CD4-positive, alpha-beta T cell (primary cell): Measurements from ENCODE around the gene PRKN. TPM values are rescaled to one million over a fixed set of nuclear protein-coding genes. Genes with fewer than 3 reads are reported as not detected.

Source experiments
- ATAC-seq: fragments of 200-7000 bp; cut with Tn5 transposase; one replicate; pipeline ENCODE4 v1.10.0; 2022; ENCODE audit warnings: mild to moderate bottlenecking; ENCODE audit not compliant: poor library complexity
- CTCF ChIA-PET: fragments of 350-600 bp; sonication (Branson Sonifier 250); formaldehyde crosslinking; loops from one replicate; lab custom pipeline; 2021; ENCODE audit warnings: antibody characterized with exemption, inconsistent platforms; lab: Charles Lee
- POLR2A ChIA-PET: fragments of 350-600 bp; sonication (Branson Sonifier 250); formaldehyde crosslinking; loops from one replicate; lab custom pipeline; 2021; ENCODE audit warnings: antibody characterized with exemption, inconsistent platforms; lab: Charles Lee
- DNase-seq, 14 experiments: peaks; one replicate each; pipeline ENCODE4 v3.0.0-alpha.2; 2013 to 2020; ENCODE audit warnings: mixed read lengths in 2 of 14
- H3K27ac ChIP-seq, 2 donors: one replicate each; pipeline versions ENCODE4 v1.5.1 to v1.7.0; 2013; ENCODE audit warnings: low read length in 2 of 2, low read depth in 1 of 2, mild to moderate bottlenecking in 1 of 2
- H3K27me3 ChIP-seq, 2 experiments: 1 replicate in 1 of 2; 2 replicates in 1 of 2; pipeline versions ENCODE4 v1.6.1 to v1.7.0; 2013; ENCODE audit warnings: low read length in 2 of 2, control low read depth in 1 of 2, mild to moderate bottlenecking in 1 of 2, moderate library complexity in 1 of 2; ENCODE audit not compliant: insufficient read depth in 2 of 2, control insufficient read depth in 1 of 2
- H3K36me3 ChIP-seq: one replicate; pipeline ENCODE4 v1.6.1; 2013; ENCODE audit warnings: low read length, control low read depth; ENCODE audit not compliant: insufficient read depth
- H3K4me1 ChIP-seq: one replicate; pipeline ENCODE4 v1.6.1; 2013; ENCODE audit warnings: low read length, control low read depth; ENCODE audit not compliant: insufficient read depth
- H3K4me3 ChIP-seq: one replicate; pipeline ENCODE4 v1.5.1; 2013; ENCODE audit warnings: mild to moderate bottlenecking, low read length, moderate library complexity
- H3K9me3 ChIP-seq, 2 experiments: 1 replicate in 1 of 2; 2 replicates in 1 of 2; pipeline versions ENCODE4 v1.6.1 to v1.7.0; 2013; ENCODE audit warnings: low read length in 2 of 2, mild to moderate bottlenecking in 2 of 2, control low read depth in 1 of 2, moderate library complexity in 1 of 2; ENCODE audit not compliant: control insufficient read depth in 1 of 2, insufficient read depth in 1 of 2
- H3K27ac Mint-ChIP-seq: one replicate; pipeline ENCODE4 v1.8.0; 2020; ENCODE audit warnings: mixed read lengths
- H3K27me3 Mint-ChIP-seq: one replicate; pipeline ENCODE4 v1.8.0; 2021; ENCODE audit warnings: mixed read lengths
- H3K36me3 Mint-ChIP-seq: one replicate; pipeline ENCODE4 v1.8.0; 2021; ENCODE audit warnings: low read depth, mixed read lengths
- H3K4me1 Mint-ChIP-seq: one replicate; pipeline ENCODE4 v1.8.0; 2021; ENCODE audit warnings: low read depth, mixed read lengths
- H3K4me3 Mint-ChIP-seq: one replicate; pipeline ENCODE4 v1.8.0; 2020; ENCODE audit warnings: mild to moderate bottlenecking, mixed read lengths
- H3K9me3 Mint-ChIP-seq: one replicate; pipeline ENCODE4 v1.8.0; 2020; ENCODE audit warnings: mixed read lengths
- CTCF ChIP-seq: fragments of 200-600 bp; IDR thresholded peaks from one replicate; pipeline ENCODE4 v1.8.0; 2022; ENCODE audit warnings: antibody characterized with exemption, mild to moderate bottlenecking
- intact Hi-C, 2 experiments: fragments of 100-400 bp; cut with DNase I in 1 of 2; cut with micrococcal nuclease in 1 of 2; formaldehyde crosslinking; loops; one replicate each; pipeline versions ENCODE4 v1.15.1 to v1.9.0; 2023 to 2025; cut with DNase I, micrococcal nuclease
- total RNA-seq, 174 experiments: library from RNA in 2 of 174; stranded (reverse) in 2 of 174; gene quantifications; one replicate each; pipeline ENCODE4 v1.2.3 and lab custom pipeline; 2021 to 2026

Gene PRKN
- total RNA-seq, 2 experiments from 2014 or later, result 5.2 to 5.4 TPM

GRCh38 chr6:161663682-161664081, 1063.9 kb downstream of the PRKN start:
- ATAC-seq (no peak), DNase-seq (no peak)
- no peaks in the 10 kb centered on the region for H3K27me3 ChIP-seq
- ChIA-PET POLR2A (no interaction called here), CTCF (no interaction called here)
- Mint-ChIP-seq H3K4me3 (no peak overlapping the region), H3K36me3 (no peaks in the 10 kb centered on the region), H3K9me3 (peaks cover 13% of the 10 kb centered on the region), H3K27me3 (no peaks in the 10 kb centered on the region), H3K4me1 (no peaks in the 10 kb centered on the region), H3K27ac (no peak overlapping the region)
- intact Hi-C loops, result no loop called here
- H3K9me3 ChIP-seq, result peaks cover 0 to 17% of the 10 kb centered on the region in 2 experiments
- H3K36me3 ChIP-seq, result no peaks in the 10 kb centered on the region
- H3K27ac ChIP-seq, result no peak overlapping the region
- no peak for TF ChIP-seq CTCF
- H3K4me3 ChIP-seq, result no peak overlapping the region
- H3K4me1 ChIP-seq, result no peaks in the 10 kb centered on the region

DNA sequence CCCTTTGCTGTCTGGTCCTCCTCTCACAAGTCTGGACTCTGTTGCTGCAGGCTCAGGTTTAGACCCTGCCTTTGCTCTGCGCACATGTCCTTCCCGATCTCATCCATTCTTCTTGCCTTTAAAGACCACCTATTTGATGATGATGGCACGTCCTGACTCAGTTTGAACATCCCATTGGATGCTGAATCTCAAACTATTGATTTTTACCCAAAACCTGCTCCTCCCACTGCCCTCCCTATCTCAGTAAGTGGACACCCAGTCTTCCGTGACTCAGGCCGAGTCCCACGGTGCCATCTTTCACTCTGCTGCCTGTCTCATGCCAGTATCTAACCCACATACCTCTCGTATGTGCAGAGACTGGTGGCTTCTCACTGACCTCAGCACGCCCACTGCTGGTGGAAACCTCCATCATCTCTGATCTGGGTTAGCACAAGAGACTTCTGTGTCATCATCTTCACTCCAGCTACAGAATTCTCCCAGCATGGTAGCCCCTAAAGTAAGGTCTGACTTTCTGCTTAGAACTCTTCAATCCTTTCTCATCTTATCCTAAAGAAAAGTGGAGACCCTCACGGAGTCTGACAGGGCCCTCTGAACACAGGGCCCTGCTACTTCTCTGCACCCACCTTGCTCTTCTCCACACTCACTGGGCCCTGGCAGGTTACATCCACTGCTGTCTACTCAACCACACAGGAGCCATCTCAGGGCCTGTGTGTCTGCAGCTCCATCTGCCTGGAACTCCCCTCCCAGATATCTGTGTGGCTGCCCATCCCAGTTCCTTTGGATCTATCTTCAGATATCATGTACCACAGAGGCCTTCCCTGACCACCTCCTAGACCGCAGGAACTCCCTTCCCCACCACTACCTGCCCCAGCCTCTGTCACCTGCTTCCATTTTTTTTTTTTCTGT, 1066.6 kb downstream of the PRKN start:
- no peak for TF ChIP-seq CTCF
- ATAC-seq (no peak), DNase-seq (no peak)
- H3K27me3 Mint-ChIP-seq, result no peaks in the 10 kb centered on the region
- H3K9me3 Mint-ChIP-seq, result peaks cover 13% of the 10 kb centered on the region
- no peaks in the 10 kb centered on the region for H3K27me3 ChIP-seq
- CTCF ChIA-PET, result no interaction called here
- no peaks in the 10 kb centered on the region for H3K36me3 Mint-ChIP-seq
- H3K4me3 Mint-ChIP-seq, result no peak overlapping the region
- H3K27ac Mint-ChIP-seq, result no peak overlapping the region
- H3K27ac ChIP-seq, result no peak overlapping the region
- no peak overlapping the region for H3K4me3 ChIP-seq
- H3K9me3 ChIP-seq, result peaks cover 0 to 15% of the 10 kb centered on the region in 2 experiments
- H3K4me1 Mint-ChIP-seq, result no peaks in the 10 kb centered on the region
- POLR2A ChIA-PET, result no interaction called here
- intact Hi-C loops, result no loop called here
- no peaks in the 10 kb centered on the region for H3K36me3 ChIP-seq
- H3K4me1 ChIP-seq, result no peaks in the 10 kb centered on the region

GRCh38 chr6:161658211-161658610, 1069.4 kb downstream of the PRKN start:
- H3K27ac Mint-ChIP-seq, result no peak overlapping the region
- no peaks in the 10 kb centered on the region for H3K36me3 ChIP-seq
- peaks cover 0 to 9% of the 10 kb centered on the region in 2 experiments for H3K9me3 ChIP-seq
- no peaks in the 10 kb centered on the region for H3K27me3 Mint-ChIP-seq
- no peaks in the 10 kb centered on the region for H3K4me1 ChIP-seq
- no peak for DNase-seq
- no peak overlapping the region for H3K27ac ChIP-seq
- no peaks in the 10 kb centered on the region for H3K36me3 Mint-ChIP-seq
- no peak for ATAC-seq
- intact Hi-C loops, result no loop called here
- H3K27me3 ChIP-seq, result no peaks in the 10 kb centered on the region
- no peak overlapping the region for H3K4me3 Mint-ChIP-seq
- H3K4me1 Mint-ChIP-seq, result no peaks in the 10 kb centered on the region
- peaks cover 7% of the 10 kb centered on the region for H3K9me3 Mint-ChIP-seq
- CTCF ChIA-PET, result interaction anchor here (1.0 kb wide), 1 partner anchor 18 kb away, joined by 3 read pairs; no protein-coding TSS in a partner anchor
- H3K4me3 ChIP-seq, result no peak overlapping the region
- POLR2A ChIA-PET, result no interaction called here
- TF ChIP-seq CTCF, result no peak
